Measurements from ENCODE around the gene CATSPERZ.

CATSPERZ gene

DNA sequence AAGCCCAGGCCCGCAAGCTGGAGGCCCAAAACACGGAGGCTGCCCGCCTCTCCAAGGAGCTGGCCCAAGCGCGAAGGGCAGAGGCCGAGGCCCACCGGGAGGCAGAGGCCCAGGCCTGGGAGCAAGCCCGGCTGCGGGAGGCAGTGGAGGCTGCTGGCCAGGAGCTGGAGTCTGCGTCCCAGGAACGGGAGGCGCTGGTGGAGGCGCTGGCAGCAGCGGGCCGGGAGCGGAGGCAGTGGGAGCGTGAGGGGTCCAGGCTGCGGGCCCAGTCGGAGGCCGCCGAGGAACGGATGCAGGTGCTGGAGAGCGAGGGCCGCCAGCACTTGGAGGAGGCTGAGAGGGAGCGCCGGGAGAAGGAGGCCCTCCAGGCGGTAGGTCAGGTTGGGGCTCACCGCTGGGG, 44.6 kb downstream of the CATSPERZ start:
- H3K27ac Mint-ChIP-seq, result no peak overlapping the region
- H3K4me3 Mint-ChIP-seq, result no peak overlapping the region
- no peaks in the 10 kb centered on the region for H3K9me3 Mint-ChIP-seq
- peaks cover 64% of the 10 kb centered on the region for H3K36me3 Mint-ChIP-seq
- H3K27me3 Mint-ChIP-seq, result no peaks in the 10 kb centered on the region
- no peak for ATAC-seq
- peaks cover 40% of the 10 kb centered on the region for H3K4me1 Mint-ChIP-seq

DNA sequence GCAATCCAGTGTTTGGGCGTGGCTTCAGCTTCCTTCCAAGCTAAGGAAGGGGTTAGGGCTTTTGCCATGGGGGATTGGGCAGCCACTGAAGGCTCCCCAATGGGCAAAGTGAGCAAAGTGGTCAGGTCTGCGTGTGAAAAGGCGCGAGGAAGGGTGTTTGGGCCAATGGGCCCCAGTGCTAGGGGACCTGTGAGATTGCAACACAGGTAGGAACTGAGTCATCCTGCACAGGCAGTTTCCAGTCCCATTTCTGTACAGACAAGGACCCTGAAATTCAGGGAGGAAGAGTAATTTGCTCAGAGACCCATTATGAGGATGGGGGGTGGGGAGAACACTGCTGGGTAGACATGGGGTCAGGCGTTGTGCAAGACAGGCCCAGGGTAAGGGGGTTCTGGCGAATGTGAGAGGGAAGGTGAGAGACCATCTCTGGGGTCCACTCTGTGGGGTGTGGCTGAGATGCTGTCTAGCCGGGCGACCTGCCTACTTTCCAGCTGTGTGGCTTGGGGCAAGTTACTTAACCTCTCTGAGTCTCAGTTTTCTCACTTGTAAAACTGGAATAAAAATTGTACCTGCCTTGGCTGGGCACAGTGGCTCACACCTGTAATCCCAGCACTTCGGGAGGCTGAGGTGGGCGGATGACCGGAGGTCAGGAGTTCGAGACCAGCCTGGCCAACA, 47.2 kb downstream of the CATSPERZ start:
- ATAC-seq, result no peak
- Mint-ChIP-seq H3K4me3 (no peak overlapping the region), H3K27ac (no peak overlapping the region), H3K9me3 (no peaks in the 10 kb centered on the region), H3K27me3 (no peaks in the 10 kb centered on the region), H3K4me1 (peaks cover 32% of the 10 kb centered on the region), H3K36me3 (peaks cover 63% of the 10 kb centered on the region)

GRCh38 chr11:64348383-64349024, 48.3 kb downstream of the CATSPERZ start:
- Mint-ChIP-seq H3K27ac (no peak overlapping the region), H3K27me3 (no peaks in the 10 kb centered on the region), H3K4me3 (no peak overlapping the region), H3K4me1 (peaks cover 26% of the 10 kb centered on the region), H3K36me3 (peaks cover 62% of the 10 kb centered on the region), H3K9me3 (no peaks in the 10 kb centered on the region)
- no peak for ATAC-seq

GRCh38 chr11:64349025-64349387, 48.8 kb downstream of the CATSPERZ start:
- H3K4me1 Mint-ChIP-seq, result peaks cover 26% of the 10 kb centered on the region
- H3K27ac Mint-ChIP-seq, result no peak overlapping the region

DNA sequence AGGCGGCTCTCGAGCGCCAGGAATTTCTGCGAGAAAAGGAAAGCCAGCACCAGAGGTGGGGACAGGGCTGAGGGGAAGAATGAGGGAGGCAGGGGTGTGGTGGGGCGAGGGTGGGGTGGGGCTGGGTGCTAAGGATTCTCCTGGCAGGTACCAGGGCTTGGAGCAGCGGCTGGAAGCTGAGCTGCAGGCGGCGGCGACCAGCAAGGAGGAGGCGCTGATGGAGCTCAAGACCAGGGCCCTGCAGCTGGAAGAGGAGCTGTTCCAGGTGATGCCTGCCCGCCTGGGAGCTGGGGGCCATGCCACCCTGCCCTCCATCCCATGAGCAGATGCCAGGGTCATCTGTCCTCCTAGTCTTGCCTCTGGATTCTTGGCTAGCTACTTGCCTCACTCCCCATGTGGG, 49.2 kb downstream of the CATSPERZ start:
- Mint-ChIP-seq H3K27me3 (no peaks in the 10 kb centered on the region), H3K27ac (peak overlapping the region; percentile 20), H3K9me3 (no peaks in the 10 kb centered on the region), H3K36me3 (peaks cover 56% of the 10 kb centered on the region), H3K4me3 (no peak overlapping the region), H3K4me1 (peaks cover 26% of the 10 kb centered on the region)
- ATAC-seq, result no peak

More at GRCh38 chr11:64349025-64349387, 48.8 kb downstream of the CATSPERZ start:
- H3K36me3 Mint-ChIP-seq, result peaks cover 60% of the 10 kb centered on the region
- no peak overlapping the region for H3K4me3 Mint-ChIP-seq
- H3K9me3 Mint-ChIP-seq, result no peaks in the 10 kb centered on the region
- no peak for ATAC-seq
- H3K27me3 Mint-ChIP-seq, result no peaks in the 10 kb centered on the region

- Mint-ChIP-seq H3K27ac (peak overlapping the region; percentile 55), H3K27me3 (no peaks in the 10 kb centered on the region), H3K4me1 (peaks cover 26% of the 10 kb centered on the region), H3K9me3 (no peaks in the 10 kb centered on the region), H3K36me3 (peaks cover 40% of the 10 kb centered on the region), H3K4me3 (no peak overlapping the region)
- peak; percentile 47 for ATAC-seq
Measured at GRCh38 chr11:64351136-64351631, 51.0 kb downstream of the CATSPERZ start.

- Mint-ChIP-seq H3K4me3 (no peak overlapping the region), H3K36me3 (peaks cover 37% of the 10 kb centered on the region), H3K27me3 (no peaks in the 10 kb centered on the region), H3K9me3 (no peaks in the 10 kb centered on the region), H3K4me1 (peaks cover 33% of the 10 kb centered on the region), H3K27ac (no peak overlapping the region)
- no peak for ATAC-seq
Measured at GRCh38 chr11:64352099-64352994, 52.2 kb downstream of the CATSPERZ start.

DNA sequence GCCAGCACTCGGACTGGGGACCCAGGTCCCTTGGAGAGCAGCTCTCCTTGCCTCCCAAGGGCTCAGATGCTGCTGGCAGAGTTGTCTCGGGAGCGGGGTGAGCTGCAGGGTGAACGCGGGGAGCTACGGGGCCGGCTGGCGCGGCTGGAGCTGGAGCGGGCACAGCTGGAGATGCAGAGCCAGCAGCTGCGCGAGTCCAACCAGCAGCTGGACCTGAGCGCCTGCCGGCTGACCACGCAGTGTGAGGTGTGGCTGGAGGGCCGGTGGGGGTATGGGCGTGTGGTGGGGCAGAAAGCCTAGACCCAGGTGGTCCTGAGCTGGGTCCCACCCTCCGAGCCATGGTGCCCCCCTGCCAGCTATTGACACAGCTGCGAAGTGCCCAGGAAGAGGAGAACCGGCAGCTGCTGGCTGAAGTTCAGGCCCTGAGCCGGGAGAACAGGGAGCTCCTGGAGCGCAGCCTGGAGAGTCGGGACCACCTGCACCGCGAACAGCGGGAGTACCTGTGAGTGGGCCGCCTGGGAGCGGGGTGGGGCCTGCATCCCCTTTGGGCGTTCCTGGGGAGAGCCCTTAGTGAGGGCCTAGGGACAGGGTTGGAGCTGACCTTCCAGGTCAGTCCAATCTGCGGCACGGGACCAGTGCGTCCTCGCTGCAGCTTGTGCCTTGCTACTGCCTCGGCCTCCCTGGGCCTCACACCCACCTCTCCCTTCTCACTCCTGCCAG, 53.0 kb downstream of the CATSPERZ start:
- Mint-ChIP-seq H3K27ac (no peak overlapping the region), H3K27me3 (no peaks in the 10 kb centered on the region), H3K4me3 (no peak overlapping the region), H3K4me1 (peaks cover 41% of the 10 kb centered on the region), H3K36me3 (peaks cover 34% of the 10 kb centered on the region), H3K9me3 (no peaks in the 10 kb centered on the region)
- no peak for ATAC-seq

DNA sequence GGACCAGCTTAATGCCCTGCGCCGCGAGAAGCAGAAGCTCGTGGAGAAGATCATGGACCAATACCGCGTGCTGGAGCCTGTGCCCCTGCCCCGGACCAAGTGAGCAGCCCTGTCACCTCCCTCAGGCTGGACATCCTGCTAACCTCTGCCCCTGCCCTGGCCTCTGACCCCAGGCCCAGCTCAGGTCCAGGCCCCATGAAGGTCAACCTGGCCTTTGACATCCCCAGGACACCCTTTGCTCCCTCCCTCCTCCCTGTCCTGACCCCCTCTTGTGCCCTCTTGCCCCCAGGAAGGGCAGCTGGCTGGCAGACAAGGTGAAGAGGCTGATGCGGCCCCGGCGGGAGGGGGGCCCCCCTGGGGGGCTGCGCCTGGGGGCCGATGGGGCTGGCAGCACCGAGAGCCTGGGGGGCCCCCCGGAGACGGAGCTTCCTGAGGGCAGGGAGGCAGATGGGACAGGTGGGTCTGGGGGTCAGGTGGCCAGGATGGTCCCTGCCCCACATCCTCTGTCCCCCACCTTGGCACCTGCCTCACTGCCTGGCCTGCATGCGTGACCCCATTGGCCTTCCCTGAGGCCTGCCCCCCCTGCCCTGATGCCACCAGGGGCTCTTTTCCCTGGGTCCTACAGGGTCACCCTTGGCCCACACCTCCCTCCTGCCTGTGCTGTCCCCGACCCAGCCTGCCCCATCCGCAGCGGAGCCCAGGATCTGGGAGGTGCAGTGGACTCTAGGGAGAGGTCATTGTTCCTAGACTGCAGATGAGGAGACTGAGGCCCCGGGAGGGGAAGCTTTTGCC, 53.8 kb downstream of the CATSPERZ start:
- Mint-ChIP-seq H3K27ac (no peak overlapping the region), H3K4me3 (no peak overlapping the region), H3K27me3 (no peaks in the 10 kb centered on the region), H3K36me3 (peaks cover 32% of the 10 kb centered on the region), H3K9me3 (no peaks in the 10 kb centered on the region), H3K4me1 (peaks cover 44% of the 10 kb centered on the region)
- ATAC-seq, result no peak
